H1 (cell line): ENCODE measurements around the gene WWP2. TPM values are rescaled to one million over a fixed set of nuclear protein-coding genes. Genes with fewer than 3 reads are reported as not detected.

Experiments used
- CTCF ChIA-PET: fragments of 300-600 bp; sonication (Branson Sonifier 250); formaldehyde crosslinking; loops from one replicate; lab custom pipeline; 2021; ENCODE audit not compliant: partially characterized antibody; lab: Charles Lee
- POLR2A ChIA-PET: fragments of 300-600 bp; sonication (Branson Sonifier 250); formaldehyde crosslinking; loops from one replicate; lab custom pipeline; 2021; ENCODE audit warnings: inconsistent platforms; ENCODE audit not compliant: partially characterized antibody; lab: Charles Lee
- DNase-seq, 2 experiments: peaks; one replicate each; pipeline versions ENCODE4 v3.0.0 to v3.0.0-alpha.2; 2010 to 2022; ENCODE audit warnings: low spot score in 2 of 2, low read depth in 1 of 2, mixed read lengths in 1 of 2
- FAIRE-seq: peaks from 2 replicates; lab custom pipeline; 2011; peaks lifted over from hg19 to GRCh38; lab: Jason Lieb, UNC
- H2AFZ ChIP-seq: 2 replicates; pipeline ENCODE4 v1.8.1; 2012; ENCODE audit warnings: low read length, inconsistent platforms
- H2AK5ac ChIP-seq: 2 replicates; pipeline ENCODE4 v1.6.1; 2013; ENCODE audit warnings: low read depth, low read length
- H2BK120ac ChIP-seq: replicated peaks from 2 replicates; pipeline ENCODE3; 2013; ENCODE audit warnings: low read depth, low read length, inconsistent platforms
- H2BK12ac ChIP-seq: 2 replicates; pipeline ENCODE4 v1.6.1; 2013; ENCODE audit warnings: low read depth, low read length
- H2BK15ac ChIP-seq: 2 replicates; pipeline ENCODE4 v1.6.1; 2013; ENCODE audit warnings: low read length
- H2BK20ac ChIP-seq: 2 replicates; pipeline ENCODE4 v1.6.1; 2013; ENCODE audit warnings: low read length
- H2BK5ac ChIP-seq: 2 replicates; pipeline ENCODE4 v1.6.1; 2013; ENCODE audit warnings: low read depth, low read length
- H3K14ac ChIP-seq: 2 replicates; pipeline ENCODE4 v1.6.1; 2013; ENCODE audit warnings: inconsistent platforms; ENCODE audit not compliant: insufficient read length
- H3K18ac ChIP-seq: 2 replicates; pipeline ENCODE4 v1.6.1; 2013; ENCODE audit warnings: low read length; ENCODE audit errors: extremely low read depth
- H3K23ac ChIP-seq: 2 replicates; pipeline ENCODE4 v1.6.1; 2013; ENCODE audit warnings: inconsistent platforms; ENCODE audit not compliant: insufficient read length
- H3K23me2 ChIP-seq: 2 replicates; pipeline ENCODE4 v1.6.1; 2013; ENCODE audit warnings: low read depth, low read length
- H3K27ac ChIP-seq: 2 replicates; pipeline ENCODE4 v1.6.1; 2011; ENCODE audit warnings: low read depth, low read length, inconsistent platforms
- H3K27me3 ChIP-seq, 4 experiments: replicated peaks in 1 of 4; 1 replicate in 1 of 4; 2 replicates in 3 of 4; pipeline versions ENCODE4 v1.6.1 to v1.8.1; 2011 to 2013; ENCODE audit warnings: low read length in 3 of 4, mild to moderate bottlenecking in 3 of 4, inconsistent platforms in 2 of 4, mixed read lengths in 2 of 4, moderate library complexity in 1 of 4; ENCODE audit not compliant: control insufficient read depth in 3 of 4, insufficient read depth in 3 of 4; ENCODE audit errors: extremely low read depth in 1 of 4
- H3K36me3 ChIP-seq, 4 experiments: 2 replicates each; pipeline versions ENCODE4 v1.6.1 to v1.8.1; 2011 to 2013; ENCODE audit warnings: mild to moderate bottlenecking in 4 of 4, low read length in 3 of 4, moderate library complexity in 2 of 4, control low read depth in 1 of 4, inconsistent platforms in 1 of 4; ENCODE audit not compliant: insufficient read depth in 4 of 4, control insufficient read depth in 2 of 4
- H3K4ac ChIP-seq: replicated peaks from 2 replicates; pipeline ENCODE3; 2013; ENCODE audit warnings: low read length, low read depth, mixed read lengths, inconsistent platforms; ENCODE audit not compliant: insufficient read length
- H3K4me1 ChIP-seq, 4 experiments: replicated peaks in 1 of 4; 1 replicate in 1 of 4; 2 replicates in 3 of 4; pipeline versions ENCODE4 v1.6.1 to v1.8.1; 2011 to 2013; ENCODE audit warnings: low read length in 3 of 4, inconsistent platforms in 2 of 4, mixed read lengths in 1 of 4; ENCODE audit not compliant: insufficient read depth in 4 of 4, control insufficient read depth in 3 of 4
- H3K4me2 ChIP-seq, 2 experiments: 2 replicates each; pipeline versions ENCODE4 v1.6.1 to v1.8.1; 2011 to 2013; ENCODE audit warnings: low read depth in 2 of 2, low read length in 2 of 2, control low read depth in 1 of 2, inconsistent platforms in 1 of 2, mild to moderate bottlenecking in 1 of 2; ENCODE audit not compliant: insufficient read depth in 1 of 2
- H3K4me3 ChIP-seq, 4 experiments: fragments of 200-600, 300-600 bp in 1 of 4; sonication (generic), shearing (Covaris generic), sonication (Bioruptor Twin) in 1 of 4; 2 replicates each; pipeline versions ENCODE4 v1.5.1 to v1.8.1; 2011 to 2016; ENCODE audit warnings: low read length in 4 of 4, low read depth in 3 of 4, control low read depth in 2 of 4, inconsistent platforms in 2 of 4, mild to moderate bottlenecking in 2 of 4, mixed read lengths in 1 of 4, moderate library complexity in 1 of 4; ENCODE audit not compliant: insufficient read depth in 2 of 4; ENCODE audit errors: extremely low read depth in 1 of 4
- H3K56ac ChIP-seq: replicated peaks from 2 replicates; pipeline ENCODE3; 2013; ENCODE audit warnings: low read depth, mild to moderate bottlenecking, mixed read lengths, low read length, inconsistent platforms; ENCODE audit not compliant: insufficient read length
- H3K79me1 ChIP-seq: 2 replicates; pipeline ENCODE4 v1.6.1; 2013; ENCODE audit warnings: low read depth, low read length, control low read depth
- H3K79me2 ChIP-seq, 2 experiments: 2 replicates each; pipeline versions ENCODE4 v1.6.1 to v1.8.1; 2012 to 2013; ENCODE audit warnings: low read length in 2 of 2, mild to moderate bottlenecking in 2 of 2, inconsistent platforms in 1 of 2; ENCODE audit not compliant: insufficient read depth in 2 of 2, control insufficient read depth in 1 of 2
- H3K9ac ChIP-seq, 4 experiments: replicated peaks in 1 of 4; 1 replicate in 1 of 4; 2 replicates in 3 of 4; pipeline versions ENCODE4 v1.6.1 to v1.8.1; 2011 to 2013; ENCODE audit warnings: low read depth in 3 of 4, low read length in 3 of 4, control low read depth in 2 of 4, mild to moderate bottlenecking in 2 of 4, moderate library complexity in 2 of 4, inconsistent platforms in 1 of 4; ENCODE audit errors: extremely low read depth in 1 of 4
- H3K9me3 ChIP-seq, 2 experiments: 2 replicates each; pipeline versions ENCODE4 v1.6.1 to v1.8.1; 2012 to 2013; ENCODE audit warnings: mild to moderate bottlenecking in 2 of 2, moderate library complexity in 2 of 2, control low read depth in 1 of 2, inconsistent platforms in 1 of 2, low read depth in 1 of 2, low read length in 1 of 2, mixed read lengths in 1 of 2; ENCODE audit not compliant: insufficient read depth in 2 of 2
- H4K20me1 ChIP-seq, 2 experiments: replicated peaks in 1 of 2; 2 replicates each; pipeline versions ENCODE3 to v1.8.1; 2011 to 2013; ENCODE audit warnings: inconsistent platforms in 2 of 2, low read length in 2 of 2, mild to moderate bottlenecking in 1 of 2; ENCODE audit not compliant: insufficient read depth in 2 of 2, control insufficient read depth in 1 of 2
- H4K5ac ChIP-seq: 2 replicates; pipeline ENCODE4 v1.6.1; 2013; ENCODE audit warnings: low read length, low read depth, mixed read lengths, inconsistent platforms; ENCODE audit not compliant: insufficient read length
- H4K8ac ChIP-seq: 2 replicates; pipeline ENCODE4 v1.8.0; 2013; ENCODE audit warnings: mild to moderate bottlenecking, moderate library complexity, low read length, inconsistent platforms; ENCODE audit not compliant: insufficient read depth; ENCODE audit errors: extremely low read depth
- H4K91ac ChIP-seq: replicated peaks from 2 replicates; pipeline ENCODE3; 2013; ENCODE audit warnings: low read length, mixed read lengths, inconsistent platforms; ENCODE audit not compliant: insufficient read length
- EP300 ChIP-seq, 2 experiments: IDR thresholded peaks; 1 replicate in 1 of 2; 2 replicates in 1 of 2; pipeline ENCODE4 v1.6.1; 2011 to 2012; ENCODE audit warnings: low read depth in 2 of 2, low read length in 2 of 2, mild to moderate bottlenecking in 2 of 2, borderline replicate concordance in 1 of 2, inconsistent platforms in 1 of 2, moderate library complexity in 1 of 2
- WGBS, 2 experiments: shearing (Covaris generic) in 1 of 2; methylation state at CpG; one replicate each; pipeline versions ENCODE4 v1.1.6 to v1.1.7; 2013 to 2015; ENCODE audit warnings: low lambda C conversion rate in 2 of 2, mixed read lengths in 2 of 2, inconsistent platforms in 1 of 2, low coverage in 1 of 2, missing lambda C conversion rate in 1 of 2; ENCODE audit not compliant: insufficient replicate concordance in 2 of 2, insufficient coverage in 1 of 2, insufficient read length in 1 of 2; ENCODE audit errors: extremely low coverage in 1 of 2, missing lambda C conversion rate in 1 of 2; 5-methylcytosine and 5-hydroxymethylcytosine counted together
- polyA plus RNA-seq, 7 experiments: library from polyadenylated mRNA; depleted of rRNA in 3 of 7; stranded (reverse) in 5 of 7; unstranded in 2 of 7; fragments of >200 nt in 5 of 7; fragments of 200-250 nt in 2 of 7; gene quantifications; 1 replicate in 5 of 7; 2 replicates in 1 of 7; 4 replicates in 1 of 7; pipeline versions ENCODE4 v1.2.1 to v1.2.3, GENCODE V29; 2011 to 2013; ENCODE audit warnings: missing spikeins in 2 of 7, mixed read lengths in 2 of 7
- total RNA-seq: library from RNA; stranded (reverse); fragmentation: NEBNext Ultra II Directional; extraction: Animal tissue kit (Norgen Biotek cat#: 25700); gene quantifications from 2 replicates; pipeline ENCODE4 v1.2.1, GENCODE V29; 2021

The WWP2 gene
- total and polyA plus RNA-seq, 2 of the 8 experiments (the other 6 are each of a cell fraction or from before 2014, with no cell fraction given), result 14.1 to 42.2 TPM

GRCh38 chr16:69851491-69852240, 89.5 kb downstream of the WWP2 start:
- no peak overlapping the region for H2BK120ac ChIP-seq
- H3K9ac ChIP-seq, result no peak overlapping the region
- H3K4me3 ChIP-seq, result no peak overlapping the region
- DNase-seq, result no peak
- H3K18ac ChIP-seq, result no peak overlapping the region
- no peaks in the 10 kb centered on the region for H3K27me3 ChIP-seq
- TF ChIP-seq EP300 (IDR thresholded peaks at IDR 0.05; ENCODE audit: borderline replicate concordance in 1 of 2, low read depth in 2 of 2, low read length in 2 of 2), result no peak
- 0 out of 4 replicates have a peak, but pooled peaks cover 0 to 2% of the 10 kb centered on the region in 2 experiments for H3K9me3 ChIP-seq
- H3K4me1 ChIP-seq, result no peaks in the 10 kb centered on the region
- H3K14ac ChIP-seq, result no peak overlapping the region
- H3K4ac ChIP-seq, result no peak overlapping the region
- H2BK5ac ChIP-seq, result no peak overlapping the region
- no peaks in the 10 kb centered on the region for H4K20me1 ChIP-seq
- H2AFZ ChIP-seq, result no peak overlapping the region
- H3K23ac ChIP-seq, result no peak overlapping the region
- 94% methylated on average over 13 of the region's 13 CpGs; no CpG with 5 or more reads in 1 of the 2 experiments for WGBS, 2 experiments
- no peak overlapping the region for H2BK12ac ChIP-seq
- no peak overlapping the region for H4K5ac ChIP-seq
- POLR2A ChIA-PET, result interaction anchor here (0.6 to 0.8 kb wide), 2 partner anchors 12 to 25 kb away, joined by 3 to 4 read pairs; no protein-coding TSS in a partner anchor
- no peak overlapping the region for H2BK15ac ChIP-seq
- no peak for FAIRE-seq
- H3K36me3 ChIP-seq, result no peaks in the 10 kb centered on the region; a peak in 1 of 8 replicates
- H2BK20ac ChIP-seq, result no peak overlapping the region
- CTCF ChIA-PET, result interaction anchor here (1.0 to 1.4 kb wide), 5 partner anchors 18 to 79 kb away, joined by 3 to 4 read pairs (median 3); no protein-coding TSS in a partner anchor
- H2AK5ac ChIP-seq, result no peak overlapping the region
- no peak overlapping the region for H3K27ac ChIP-seq
- no peak overlapping the region for H3K56ac ChIP-seq
- H3K79me1 ChIP-seq, result peaks cover 2% of the 10 kb centered on the region; the same call in 1 of the 2 replicates
- no peak overlapping the region for H3K4me2 ChIP-seq
- H3K79me2 ChIP-seq, result no peaks in the 10 kb centered on the region
- H4K8ac ChIP-seq, result no peak overlapping the region
- H4K91ac ChIP-seq, result no peak overlapping the region
- no peaks in the 10 kb centered on the region for H3K23me2 ChIP-seq
